Duodenal mucosa (tissue), 2 donors: ENCODE measurements around the gene ELF2.
A peak's percentile ranks its signal among the peaks of the same experiment; 100 is the strongest.
"Not testable (repeated sequence)": the region's sequence is repeated elsewhere in the genome, so short reads cannot be mapped to it uniquely, and the experiment has no call there.

ENCODE experiments used
- H3K27ac ChIP-seq: one replicate; pipeline ENCODE4 v1.7.0; 2013; ENCODE audit warnings: low read depth, low read length
- H3K27me3 ChIP-seq, 2 donors: one replicate each; pipeline ENCODE4 v1.7.0; 2013; ENCODE audit warnings: low read length in 2 of 2, control low read depth in 1 of 2; ENCODE audit not compliant: insufficient read depth in 2 of 2, control insufficient read depth in 1 of 2
- H3K36me3 ChIP-seq, 2 donors: one replicate each; pipeline ENCODE4 v1.7.0; 2013; ENCODE audit warnings: low read length in 2 of 2, control low read depth in 1 of 2; ENCODE audit not compliant: insufficient read depth in 2 of 2, control insufficient read depth in 1 of 2
- H3K4me1 ChIP-seq, 2 donors: one replicate each; pipeline ENCODE4 v1.7.0; 2013; ENCODE audit warnings: low read length in 2 of 2, control low read depth in 1 of 2; ENCODE audit not compliant: insufficient read depth in 2 of 2, control insufficient read depth in 1 of 2
- H3K4me3 ChIP-seq, 2 donors: one replicate each; pipeline ENCODE4 v1.7.0; 2013; ENCODE audit warnings: low read length in 2 of 2, low read depth in 1 of 2
- H3K9ac ChIP-seq, 2 donors: one replicate each; pipeline ENCODE4 v1.7.0; 2013; ENCODE audit warnings: low read length in 2 of 2, low read depth in 1 of 2
- H3K9me3 ChIP-seq, 2 donors: one replicate each; pipeline ENCODE4 v1.7.0; 2013; ENCODE audit warnings: low read length in 2 of 2, control low read depth in 1 of 2; ENCODE audit not compliant: control insufficient read depth in 1 of 2

Gene ELF2

GRCh38 chr4:139082750-139083606 lies 94.0 kb downstream of the ELF2 start:
- H3K27ac ChIP-seq: peak overlapping the region; percentile 98
- H3K9me3 ChIP-seq: no peaks in the 10 kb centered on the region
- H3K4me3 ChIP-seq: peak overlapping the region; percentile 97 to 99
- peak overlapping the region; percentile 75 to 95 for H3K9ac ChIP-seq
- peaks cover 20 to 21% of the 10 kb centered on the region in 2 donors for H3K4me1 ChIP-seq
- no peaks in the 10 kb centered on the region for H3K36me3 ChIP-seq
- no peaks in the 10 kb centered on the region for H3K27me3 ChIP-seq

DNA sequence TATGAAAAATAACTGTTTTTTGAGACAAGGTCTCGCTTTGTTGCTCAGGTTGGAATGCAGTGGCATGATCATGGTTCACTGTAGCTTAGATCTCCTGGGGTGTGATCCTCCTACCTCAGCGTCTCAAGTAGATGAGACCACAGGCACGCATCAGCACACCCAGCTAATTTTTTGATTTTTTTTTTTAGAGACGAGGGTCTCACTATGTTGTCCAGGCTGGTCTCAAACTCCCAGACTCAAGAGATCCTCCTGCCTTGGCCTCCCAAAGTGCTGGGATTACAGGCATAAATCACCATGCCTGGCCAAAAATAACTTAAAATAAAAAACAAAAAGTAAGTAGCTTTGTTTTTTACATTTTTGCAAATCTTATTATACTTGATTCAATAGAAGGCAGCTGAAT lies 98.1 kb downstream of the ELF2 start:
- H3K36me3 ChIP-seq: no peaks in the 10 kb centered on the region
- peaks cover 15 to 22% of the 10 kb centered on the region in 2 donors for H3K4me1 ChIP-seq
- H3K9ac ChIP-seq: no peak overlapping the region
- H3K27ac ChIP-seq: no peak overlapping the region
- H3K9me3 ChIP-seq: no peaks in the 10 kb centered on the region
- no peak overlapping the region for H3K4me3 ChIP-seq
- H3K27me3 ChIP-seq: no peaks in the 10 kb centered on the region

DNA sequence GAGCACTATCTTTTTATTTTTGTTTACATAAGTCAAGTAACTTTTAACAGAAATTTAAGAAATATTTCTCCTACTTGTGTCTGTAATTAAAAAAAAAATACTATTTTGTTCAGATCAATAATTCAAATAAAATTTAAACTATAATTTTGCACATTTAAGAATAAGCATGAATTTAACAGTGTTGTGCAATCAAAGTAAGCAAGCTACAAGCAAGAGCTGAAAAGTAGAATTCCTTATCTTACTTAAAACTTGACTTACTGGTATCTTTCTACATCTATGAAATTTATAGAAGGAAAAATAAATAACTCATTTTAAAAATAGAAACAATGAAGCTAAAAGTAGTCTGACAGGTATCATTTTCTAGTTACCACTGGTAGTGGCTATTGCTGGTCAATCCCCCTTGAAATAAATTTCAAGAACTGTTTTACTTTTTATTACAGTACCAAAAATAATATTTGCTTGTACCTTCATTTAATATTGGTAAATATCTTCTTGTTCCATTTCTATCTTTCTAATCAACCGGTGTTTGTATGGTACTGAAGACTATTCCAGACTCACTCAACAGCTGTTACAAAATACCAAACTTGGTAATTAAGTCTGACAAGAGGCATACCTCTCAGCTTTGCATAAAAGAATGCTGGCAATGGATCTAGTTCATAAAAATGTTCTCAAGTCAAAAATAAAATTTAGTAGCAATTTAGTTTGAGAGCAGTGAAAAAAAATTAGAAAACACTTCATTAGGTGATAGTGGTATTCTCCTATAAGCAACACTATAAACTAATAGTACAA lies 99.3 kb downstream of the ELF2 start:
- no peaks in the 10 kb centered on the region for H3K27me3 ChIP-seq
- H3K36me3 ChIP-seq: peaks cover 0 to 4% of the 10 kb centered on the region in 2 donors
- H3K4me3 ChIP-seq: no peak overlapping the region
- peaks cover 15 to 22% of the 10 kb centered on the region in 2 donors for H3K4me1 ChIP-seq
- no peak overlapping the region for H3K9ac ChIP-seq
- no peak overlapping the region for H3K27ac ChIP-seq
- H3K9me3 ChIP-seq: no peaks in the 10 kb centered on the region

DNA sequence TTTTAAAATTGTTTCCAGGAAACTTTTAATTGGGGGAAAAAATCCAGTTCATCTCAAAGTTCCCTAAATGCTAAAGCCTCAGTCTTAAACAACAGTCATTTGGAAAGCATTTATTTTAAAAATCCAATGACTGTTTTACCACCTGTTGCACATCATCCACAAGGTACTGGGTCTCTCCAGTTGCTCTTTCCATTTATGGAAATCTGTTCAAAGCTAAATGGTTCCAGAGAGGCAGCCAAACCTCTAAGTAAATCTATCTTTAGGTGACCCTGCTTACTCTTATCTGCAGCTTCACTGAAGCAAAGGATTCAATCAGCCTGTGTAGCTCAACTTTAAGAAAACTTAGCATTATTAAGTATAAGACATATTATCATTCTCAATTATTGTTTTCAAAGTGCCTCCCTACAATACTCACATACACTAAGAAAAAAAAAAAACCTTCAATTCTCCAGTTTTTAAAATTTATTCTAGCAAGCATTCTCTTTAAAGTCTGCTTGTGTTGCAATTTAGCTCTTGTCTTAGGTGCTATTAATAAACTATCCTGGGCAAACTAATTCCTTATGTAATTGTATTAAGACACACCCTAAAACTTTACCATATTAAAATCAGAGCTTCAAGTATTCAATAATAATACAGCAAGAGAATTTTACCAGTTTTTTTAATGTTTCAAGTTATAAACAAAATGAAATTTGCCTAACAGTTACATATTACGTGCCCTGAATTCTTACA lies 100.8 kb downstream of the ELF2 start:
- Histone ChIP-seq H3K9me3 (no peaks in the 10 kb centered on the region), H3K27me3 (no peaks in the 10 kb centered on the region), H3K4me3 (no peak overlapping the region), H3K36me3 (peaks cover 3 to 16% of the 10 kb centered on the region in 2 donors), H3K4me1 (peaks cover under 1 to 11% of the 10 kb centered on the region in 2 donors), H3K9ac (no peak overlapping the region), H3K27ac (no peak overlapping the region)

DNA sequence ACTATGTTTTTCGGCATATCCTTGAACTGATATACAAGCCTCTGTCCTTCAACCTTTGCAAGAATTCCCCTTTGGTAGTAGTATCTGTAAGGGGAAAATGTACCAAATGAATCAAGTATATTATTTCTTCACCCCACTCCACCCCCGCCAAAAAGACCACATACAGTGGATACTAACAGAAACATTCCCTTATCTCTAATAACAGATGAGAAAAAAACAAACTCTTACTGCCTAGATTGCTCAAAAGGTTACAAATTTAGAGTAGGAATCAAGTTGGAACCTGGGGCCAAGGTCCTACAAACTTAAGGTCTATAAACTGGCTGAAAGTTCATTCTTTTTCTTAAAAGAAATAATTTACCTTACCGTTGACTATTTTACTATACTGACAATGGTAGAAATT lies 116.4 kb downstream of the ELF2 start:
- H3K36me3 ChIP-seq: peaks cover 9 to 54% of the 10 kb centered on the region in 2 donors

DNA sequence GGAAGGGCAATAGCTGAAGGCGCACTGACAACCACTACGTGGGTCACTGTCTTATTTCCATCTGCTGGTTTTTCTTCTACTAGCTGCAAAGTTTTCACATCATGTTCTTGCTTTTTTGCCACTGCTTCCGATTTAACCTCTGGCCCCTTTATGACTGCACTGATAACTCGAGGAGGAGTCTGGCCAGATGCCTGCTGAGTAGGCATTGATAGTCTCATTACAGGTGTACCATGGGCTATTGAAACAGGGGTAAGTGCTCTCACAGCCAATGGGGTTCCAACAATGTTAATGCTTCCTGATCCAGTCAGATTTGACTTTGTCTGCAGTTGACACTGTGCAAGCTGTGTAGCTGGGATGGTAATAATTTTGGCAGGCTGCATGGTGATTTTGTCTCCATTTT lies 118.0 kb downstream of the ELF2 start:
- not testable (repeated sequence) for H3K27me3 ChIP-seq, H3K4me3 ChIP-seq, H3K9me3 ChIP-seq, H3K27ac ChIP-seq, H3K4me1 ChIP-seq, H3K9ac ChIP-seq
- H3K36me3 ChIP-seq: peaks cover 13 to 57% of the 10 kb centered on the region in 2 donors

More for the DNA sequence above, 116.4 kb downstream of the ELF2 start:
- H3K4me3 ChIP-seq: no peak overlapping the region
- peaks cover 0 to 6% of the 10 kb centered on the region in 2 donors for H3K4me1 ChIP-seq
- no peaks in the 10 kb centered on the region for H3K27me3 ChIP-seq
- no peak overlapping the region for H3K27ac ChIP-seq
- H3K9me3 ChIP-seq: no peaks in the 10 kb centered on the region
- H3K9ac ChIP-seq: no peak overlapping the region

DNA sequence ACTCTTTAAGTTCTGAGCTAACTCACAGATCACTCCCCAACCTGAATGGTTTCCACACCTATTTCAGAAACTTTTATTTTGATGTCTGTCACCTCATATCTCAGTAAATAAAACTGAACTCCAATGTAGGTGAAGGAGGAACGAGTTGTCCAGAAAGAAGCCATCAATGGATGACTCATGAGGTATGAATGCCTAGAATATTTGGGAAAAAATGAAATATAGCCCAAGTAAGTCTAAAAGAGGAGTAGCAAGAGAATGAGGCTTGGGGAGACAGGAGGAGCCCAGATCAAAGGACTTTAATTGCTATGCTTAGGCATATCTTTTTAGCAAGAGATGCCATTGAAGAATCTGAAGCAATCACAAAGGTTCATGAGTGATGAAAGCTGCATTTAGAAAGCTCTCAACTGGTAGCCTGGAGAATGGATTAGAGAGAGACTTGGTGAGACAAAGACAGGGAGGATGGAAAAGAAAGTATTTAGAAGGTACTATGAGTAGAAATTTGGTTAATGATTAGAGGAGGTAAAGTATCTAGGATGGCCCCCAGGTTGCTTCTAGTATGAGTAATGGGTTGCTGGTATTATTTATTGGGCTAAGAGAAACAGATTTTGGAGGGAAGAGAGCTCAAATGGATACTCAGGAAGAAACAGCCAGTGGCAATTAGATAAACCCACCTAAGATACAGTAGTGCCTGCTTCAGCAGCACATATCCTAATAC lies 122.1 kb downstream of the ELF2 start:
- H3K9ac ChIP-seq: no peak overlapping the region
- no peaks in the 10 kb centered on the region for H3K27me3 ChIP-seq
- H3K9me3 ChIP-seq: no peaks in the 10 kb centered on the region
- H3K27ac ChIP-seq: no peak overlapping the region
- no peak overlapping the region for H3K4me3 ChIP-seq
- H3K4me1 ChIP-seq: peaks cover 0 to 6% of the 10 kb centered on the region in 2 donors
- H3K36me3 ChIP-seq: peaks cover 13 to 52% of the 10 kb centered on the region in 2 donors

DNA sequence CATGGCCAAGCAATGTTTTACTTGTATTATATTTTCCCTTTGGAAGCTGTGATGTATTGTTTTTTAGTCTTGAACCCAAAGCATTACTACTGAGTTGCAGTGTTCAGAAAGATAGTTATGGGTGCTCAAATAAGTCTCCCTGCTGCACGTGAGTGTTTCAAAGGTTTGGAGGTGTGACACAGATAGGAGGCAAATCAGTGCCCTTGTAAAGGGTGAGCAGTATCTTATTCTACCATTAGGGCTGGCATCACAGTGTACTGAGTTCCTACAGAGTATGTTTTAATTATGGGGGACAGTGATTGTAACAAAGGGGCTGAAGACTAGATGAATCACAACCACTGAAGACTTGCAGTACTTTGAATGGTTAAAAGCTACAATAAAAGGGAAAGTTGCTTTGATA lies 123.1 kb downstream of the ELF2 start:
- H3K4me3 ChIP-seq: no peak overlapping the region
- no peak overlapping the region for H3K9ac ChIP-seq
- no peaks in the 10 kb centered on the region for H3K27me3 ChIP-seq
- H3K9me3 ChIP-seq: no peaks in the 10 kb centered on the region
- H3K4me1 ChIP-seq: no peaks in the 10 kb centered on the region
- H3K36me3 ChIP-seq: peaks cover 13 to 46% of the 10 kb centered on the region in 2 donors
- H3K27ac ChIP-seq: no peak overlapping the region

- H3K27me3 ChIP-seq: no peaks in the 10 kb centered on the region
- no peak overlapping the region for H3K9ac ChIP-seq
- no peaks in the 10 kb centered on the region for H3K4me1 ChIP-seq
- H3K27ac ChIP-seq: no peak overlapping the region
- no peaks in the 10 kb centered on the region for H3K9me3 ChIP-seq
- peaks cover 3 to 52% of the 10 kb centered on the region in 2 donors for H3K36me3 ChIP-seq
- H3K4me3 ChIP-seq: no peak overlapping the region
These were observed 126.6 kb downstream of the ELF2 start for GRCh38 chr4:139050446-139050845.
